ENCODE measurements around the gene NPHP1. TPM values are rescaled to one million over a fixed set of nuclear protein-coding genes. Genes with fewer than 3 reads are reported as not detected.
"Not testable (repeated sequence)": the region's sequence is repeated elsewhere in the genome, so short reads cannot be mapped to it uniquely, and the experiment has no call there.

The NPHP1 gene
- total and polyA plus RNA-seq, 4 donors, result 2.6 to 10.4 (median 6.1) TPM

DNA sequence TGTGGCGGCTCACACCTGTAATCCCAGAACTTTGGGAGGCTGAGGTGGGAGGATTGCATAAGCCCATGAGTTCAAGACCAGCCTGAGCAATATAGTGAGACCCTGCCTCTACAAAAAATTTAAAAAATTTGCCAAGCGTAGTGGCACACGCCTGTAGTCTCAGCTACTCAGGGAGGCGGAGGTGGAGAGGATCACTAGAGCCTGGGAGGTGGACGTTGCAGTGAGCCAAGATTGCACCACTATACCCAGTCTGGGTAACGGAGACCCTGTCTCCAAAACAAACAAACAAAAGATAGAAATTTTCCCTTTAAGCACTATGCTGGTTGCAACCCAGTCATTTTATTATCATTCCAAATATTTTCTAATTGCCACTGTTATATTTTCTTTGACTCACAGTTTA, 32.3 kb downstream of the NPHP1 start:
- 84% methylated on average over 6 of the region's 6 CpGs for WGBS, 2 donors
- H3K4me3 ChIP-seq (ENCODE audit: low read length in 2 of 2), result no peak overlapping the region
- H3K4me1 ChIP-seq (ENCODE audit: control insufficient read depth in 1 of 2, insufficient read depth in 2 of 2, low read length in 2 of 2), result no peaks in the 10 kb centered on the region

DNA sequence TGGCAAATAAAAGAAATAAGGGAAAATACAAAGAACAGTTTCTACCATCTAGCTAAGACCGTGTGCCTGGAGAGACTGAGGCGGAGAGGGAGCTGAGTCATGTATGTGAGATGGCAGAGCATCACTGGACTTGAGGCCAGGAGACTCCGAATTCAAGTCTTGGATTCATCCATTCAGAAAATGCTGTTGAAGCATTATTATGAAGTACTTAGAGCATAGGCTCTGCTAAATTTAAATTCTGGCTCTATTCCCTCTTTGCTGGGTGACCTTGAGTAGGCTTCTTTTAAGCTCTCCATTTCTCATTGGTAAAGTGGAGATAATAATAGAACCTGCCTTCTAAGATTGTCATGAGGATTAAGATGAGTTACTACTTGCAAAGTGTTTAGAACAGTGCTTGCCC, 34.7 kb downstream of the NPHP1 start:
- Histone ChIP-seq H3K27me3 (ENCODE audit: control insufficient read depth in 1 of 2, insufficient read depth in 2 of 2, low read length in 1 of 2) (no peaks in the 10 kb centered on the region), H3K4me1 (ENCODE audit: control insufficient read depth in 1 of 2, insufficient read depth in 2 of 2, low read length in 2 of 2) (no peaks in the 10 kb centered on the region), H3K4me3 (ENCODE audit: low read length in 2 of 2) (no peak overlapping the region), H3K36me3 (ENCODE audit: control insufficient read depth in 1 of 2, insufficient read depth in 2 of 2, low read length in 1 of 2) (no peaks in the 10 kb centered on the region), H3K9me3 (ENCODE audit: control insufficient read depth, low read length) (no peaks in the 10 kb centered on the region), H3K27ac (ENCODE audit: low read depth in 1 of 2, low read length in 2 of 2) (no peak overlapping the region)
- ATAC-seq (ENCODE audit: low FRiP score) (no peak), DNase-seq (no peak)
- 91% methylated on average over 3 of the region's 3 CpGs for WGBS, 2 donors
- intact Hi-C loops (cut with DNase I), result no loop called here

More for the DNA sequence above, 32.3 kb downstream of the NPHP1 start:
- Histone ChIP-seq H3K27me3 (ENCODE audit: control insufficient read depth in 1 of 2, insufficient read depth in 2 of 2, low read length in 1 of 2) (no peaks in the 10 kb centered on the region), H3K36me3 (ENCODE audit: control insufficient read depth in 1 of 2, insufficient read depth in 2 of 2, low read length in 1 of 2) (peaks cover 0 to 2% of the 10 kb centered on the region in 2 donors), H3K27ac (ENCODE audit: low read depth in 1 of 2, low read length in 2 of 2) (no peak overlapping the region), H3K9me3 (ENCODE audit: control insufficient read depth, low read length) (no peaks in the 10 kb centered on the region)
- DNase-seq (no peak), ATAC-seq (ENCODE audit: low FRiP score) (no peak)
- intact Hi-C loops (cut with DNase I), result no loop called here

GRCh38 chr2:110167326-110168000, 37.4 kb downstream of the NPHP1 start:
- Histone ChIP-seq H3K4me1 (ENCODE audit: control insufficient read depth in 1 of 2, insufficient read depth in 2 of 2, low read length in 2 of 2) (no peaks in the 10 kb centered on the region), H3K36me3 (ENCODE audit: control insufficient read depth in 1 of 2, insufficient read depth in 2 of 2, low read length in 1 of 2) (no peaks in the 10 kb centered on the region), H3K27ac (ENCODE audit: low read depth in 1 of 2, low read length in 2 of 2) (no peak overlapping the region), H3K4me3 (ENCODE audit: low read length in 2 of 2) (no peak overlapping the region), H3K9me3 (ENCODE audit: control insufficient read depth, low read length) (no peaks in the 10 kb centered on the region), H3K27me3 (ENCODE audit: control insufficient read depth in 1 of 2, insufficient read depth in 2 of 2, low read length in 1 of 2) (no peaks in the 10 kb centered on the region)
- ATAC-seq (ENCODE audit: low FRiP score), result no peak
- no peak for DNase-seq
- WGBS, 2 donors, result 77% methylated on average over 5 of the region's 5 CpGs
- intact Hi-C loops (cut with DNase I), result no loop called here

DNA sequence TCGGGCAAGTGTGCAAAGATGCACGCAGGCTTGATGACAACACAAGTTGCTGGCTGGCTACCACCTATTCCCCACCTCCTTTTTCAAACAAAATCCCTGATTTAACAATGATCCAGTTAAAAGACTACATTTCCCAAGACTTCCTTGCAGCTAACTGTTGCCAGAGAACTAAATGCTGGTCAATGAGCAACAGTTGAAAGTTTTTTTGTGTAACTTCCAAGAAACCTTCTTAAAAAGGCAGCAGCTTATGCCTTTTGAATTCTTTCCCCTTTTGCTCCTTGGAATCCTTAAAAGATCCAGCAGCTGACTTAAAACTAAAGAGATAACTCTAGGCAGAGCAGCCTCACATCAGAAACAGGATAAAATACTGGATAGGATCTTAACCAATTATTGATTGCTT, 38.5 kb downstream of the NPHP1 start:
- Histone ChIP-seq H3K27me3 (ENCODE audit: control insufficient read depth in 1 of 2, insufficient read depth in 2 of 2, low read length in 1 of 2) (no peaks in the 10 kb centered on the region), H3K4me1 (ENCODE audit: control insufficient read depth in 1 of 2, insufficient read depth in 2 of 2, low read length in 2 of 2) (no peaks in the 10 kb centered on the region), H3K9me3 (ENCODE audit: control insufficient read depth, low read length) (no peaks in the 10 kb centered on the region), H3K27ac (ENCODE audit: low read depth in 1 of 2, low read length in 2 of 2) (no peak overlapping the region), H3K36me3 (ENCODE audit: control insufficient read depth in 1 of 2, insufficient read depth in 2 of 2, low read length in 1 of 2) (no peaks in the 10 kb centered on the region), H3K4me3 (ENCODE audit: low read length in 2 of 2) (no peak overlapping the region)
- WGBS, 2 donors, result 84 to 93% methylated on average over 2 of the region's 2 CpGs
- intact Hi-C loops (cut with DNase I), result no loop called here
- ATAC-seq (ENCODE audit: low FRiP score) (no peak), DNase-seq (no peak)

GRCh38 chr2:110157153-110157793, 47.5 kb downstream of the NPHP1 start:
- intact Hi-C loops (cut with DNase I), result no loop called here

DNA sequence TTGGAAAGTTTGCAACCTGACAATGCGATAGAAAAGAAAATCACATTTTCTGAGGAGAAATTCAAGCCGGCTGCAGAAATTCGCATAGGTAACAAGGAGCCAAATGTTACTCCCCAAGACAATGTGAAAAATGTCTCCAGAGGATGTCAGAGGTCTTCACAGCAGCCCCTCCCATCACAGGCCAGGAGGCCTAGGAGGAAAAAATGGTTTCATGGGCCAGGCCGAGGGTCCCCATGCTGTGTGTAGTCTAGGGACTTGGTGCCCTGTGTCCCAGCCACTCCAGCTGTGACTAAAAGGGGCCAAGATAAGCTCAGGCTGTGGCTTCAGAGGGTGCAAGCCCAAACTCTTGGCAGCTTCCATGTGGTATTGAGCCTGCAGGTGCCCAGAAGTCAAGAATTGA, 50.0 kb downstream of the NPHP1 start:
- H3K27me3 ChIP-seq (ENCODE audit: control insufficient read depth in 1 of 2, insufficient read depth in 2 of 2, low read length in 1 of 2); DNase-seq; H3K36me3 ChIP-seq (ENCODE audit: control insufficient read depth in 1 of 2, insufficient read depth in 2 of 2, low read length in 1 of 2); ATAC-seq (ENCODE audit: low FRiP score); H3K4me3 ChIP-seq (ENCODE audit: low read length in 2 of 2); H3K4me1 ChIP-seq (ENCODE audit: control insufficient read depth in 1 of 2, insufficient read depth in 2 of 2, low read length in 2 of 2); H3K9me3 ChIP-seq (ENCODE audit: control insufficient read depth, low read length); intact Hi-C loops (cut with DNase I); H3K27ac ChIP-seq (ENCODE audit: low read depth in 1 of 2, low read length in 2 of 2): not testable (repeated sequence)
- 97 to 98% methylated on average over 4 of the region's 4 CpGs for WGBS, 2 donors

More at GRCh38 chr2:110157153-110157793, 47.5 kb downstream of the NPHP1 start:
- WGBS, 2 donors, result 31 to 35% methylated on average over 4 of the region's 4 CpGs
- Histone ChIP-seq H3K27ac (ENCODE audit: low read depth in 1 of 2, low read length in 2 of 2) (no peak overlapping the region), H3K27me3 (ENCODE audit: control insufficient read depth in 1 of 2, insufficient read depth in 2 of 2, low read length in 1 of 2) (no peaks in the 10 kb centered on the region), H3K9me3 (ENCODE audit: control insufficient read depth, low read length) (no peaks in the 10 kb centered on the region), H3K36me3 (ENCODE audit: control insufficient read depth in 1 of 2, insufficient read depth in 2 of 2, low read length in 1 of 2) (no peaks in the 10 kb centered on the region), H3K4me1 (ENCODE audit: control insufficient read depth in 1 of 2, insufficient read depth in 2 of 2, low read length in 2 of 2) (no peaks in the 10 kb centered on the region), H3K4me3 (ENCODE audit: low read length in 2 of 2) (no peak overlapping the region)
- DNase-seq (no peak), ATAC-seq (ENCODE audit: low FRiP score) (peak; percentile 76)

GRCh38 chr2:110154188-110154587, 50.6 kb downstream of the NPHP1 start:
- intact Hi-C loops (cut with DNase I); H3K36me3 ChIP-seq (ENCODE audit: control insufficient read depth in 1 of 2, insufficient read depth in 2 of 2, low read length in 1 of 2); DNase-seq; H3K27me3 ChIP-seq (ENCODE audit: control insufficient read depth in 1 of 2, insufficient read depth in 2 of 2, low read length in 1 of 2); H3K9me3 ChIP-seq (ENCODE audit: control insufficient read depth, low read length); H3K4me1 ChIP-seq (ENCODE audit: control insufficient read depth in 1 of 2, insufficient read depth in 2 of 2, low read length in 2 of 2); H3K27ac ChIP-seq (ENCODE audit: low read depth in 1 of 2, low read length in 2 of 2); ATAC-seq (ENCODE audit: low FRiP score); H3K4me3 ChIP-seq (ENCODE audit: low read length in 2 of 2): not testable (repeated sequence)
- WGBS, 2 donors, result 71 to 95% methylated on average over 2 of the region's 2 CpGs

DNA sequence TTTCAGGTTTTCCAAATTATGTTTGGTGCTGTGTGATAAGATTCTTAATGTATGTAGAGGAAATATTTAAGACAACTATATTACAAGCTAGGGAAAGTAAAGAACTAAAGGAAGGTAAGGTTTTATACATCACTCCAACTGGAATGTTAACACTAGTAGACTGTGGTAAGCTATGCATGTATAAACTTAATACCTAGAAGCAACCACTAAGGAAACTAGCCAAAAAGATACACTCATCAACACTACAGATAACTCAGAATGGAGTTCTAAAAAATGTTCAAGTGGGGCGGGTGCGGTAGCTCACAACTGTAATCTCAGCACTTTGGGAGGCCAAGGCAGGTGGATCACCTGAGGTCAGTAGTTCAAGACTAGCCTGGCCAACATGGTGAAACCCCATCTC, 51.4 kb downstream of the NPHP1 start:
- intact Hi-C loops (cut with DNase I), result no loop called here
- 98 to 100% methylated on average over 2 of the region's 2 CpGs for WGBS, 2 donors
- H3K4me1 ChIP-seq (ENCODE audit: control insufficient read depth in 1 of 2, insufficient read depth in 2 of 2, low read length in 2 of 2), result no peaks in the 10 kb centered on the region
- no peaks in the 10 kb centered on the region for H3K36me3 ChIP-seq (ENCODE audit: control insufficient read depth in 1 of 2, insufficient read depth in 2 of 2, low read length in 1 of 2)
- no peaks in the 10 kb centered on the region for H3K27me3 ChIP-seq (ENCODE audit: control insufficient read depth in 1 of 2, insufficient read depth in 2 of 2, low read length in 1 of 2)
- H3K27ac ChIP-seq (ENCODE audit: low read depth in 1 of 2, low read length in 2 of 2), result no peak overlapping the region
- DNase-seq (no peak), ATAC-seq (ENCODE audit: low FRiP score) (no peak)
- no peaks in the 10 kb centered on the region for H3K9me3 ChIP-seq (ENCODE audit: control insufficient read depth, low read length)
- H3K4me3 ChIP-seq (ENCODE audit: low read length in 2 of 2), result no peak overlapping the region

- intact Hi-C loops (cut with DNase I), result no loop called here
- WGBS, 2 donors, result 76 to 82% methylated on average over 3 of the region's 3 CpGs
Measured at GRCh38 chr2:110152943-110153342, 51.9 kb downstream of the NPHP1 start.

More at GRCh38 chr2:110152943-110153342, 51.9 kb downstream of the NPHP1 start:
- Histone ChIP-seq H3K4me3 (ENCODE audit: low read length in 2 of 2) (no peak overlapping the region), H3K27ac (ENCODE audit: low read depth in 1 of 2, low read length in 2 of 2) (no peak overlapping the region), H3K9me3 (ENCODE audit: control insufficient read depth, low read length) (no peaks in the 10 kb centered on the region), H3K36me3 (ENCODE audit: control insufficient read depth in 1 of 2, insufficient read depth in 2 of 2, low read length in 1 of 2) (no peaks in the 10 kb centered on the region), H3K4me1 (ENCODE audit: control insufficient read depth in 1 of 2, insufficient read depth in 2 of 2, low read length in 2 of 2) (no peaks in the 10 kb centered on the region), H3K27me3 (ENCODE audit: control insufficient read depth in 1 of 2, insufficient read depth in 2 of 2, low read length in 1 of 2) (no peaks in the 10 kb centered on the region)
- ATAC-seq (ENCODE audit: low FRiP score) (no peak), DNase-seq (no peak)
